NCI-H2107 (cell line): ENCODE measurements around the gene NKG7.

Experiments
- DNase-seq: peaks from one replicate; lab custom pipeline; 2025; lab: John Stamatoyannopoulos, UW

NKG7 gene

GRCh38 chr19:51337141-51337860, 35.2 kb downstream of the NKG7 start:
- DNase-seq, result no peak

GRCh38 chr19:51333836-51334460, 38.5 kb downstream of the NKG7 start:
- DNase-seq, result no peak

GRCh38 chr19:51331716-51332115, 40.7 kb downstream of the NKG7 start:
- no peak for DNase-seq

- no peak for DNase-seq
Observed at GRCh38 chr19:51331193-51331592, 41.3 kb downstream of the NKG7 start.

GRCh38 chr19:51330366-51330765, 42.1 kb downstream of the NKG7 start:
- DNase-seq, result no peak

- no peak for DNase-seq
Observed at GRCh38 chr19:51329411-51329810, 43.0 kb downstream of the NKG7 start.

GRCh38 chr19:51327066-51328001, 45.1 kb downstream of the NKG7 start:
- DNase-seq, result no peak

GRCh38 chr19:51326216-51327065, 46.0 kb downstream of the NKG7 start:
- DNase-seq, result no peak

- DNase-seq, result no peak
Observed at GRCh38 chr19:51325161-51325976, 47.1 kb downstream of the NKG7 start.

GRCh38 chr19:51324167-51324481, 48.3 kb downstream of the NKG7 start:
- DNase-seq, result no peak

- DNase-seq, result no peak
Observed at GRCh38 chr19:51323481-51324166, 48.8 kb downstream of the NKG7 start.

GRCh38 chr19:51321799-51322198, 50.7 kb downstream of the NKG7 start:
- no peak for DNase-seq
